ENCODE data around the gene CDV3. TPM values are rescaled to one million over a fixed set of nuclear protein-coding genes. Genes with fewer than 3 reads are reported as not detected.

CDV3 gene
- total RNA-seq, 1 experiment from 2014 or later: 193 TPM

GRCh38 chr3:133572158-133573053, 1.1 kb upstream of the CDV3 start:
- Histone ChIP-seq H3K9me3 (ENCODE audit: insufficient read depth, low read depth) (no peaks in the 10 kb centered on the region), H3K36me3 (ENCODE audit: low read depth) (peaks cover 21% of the 10 kb centered on the region), H3K4me1 (replicated peaks; ENCODE audit: insufficient read depth) (peaks cover 71% of the 10 kb centered on the region), H3K79me2 (ENCODE audit: low read depth) (peaks cover 32% of the 10 kb centered on the region), H2AFZ (0 out of 2 replicates have a peak overlapping the region, but pooled peaks have one; percentile 63), H3K4me2 (peak overlapping the region; percentile 78), H4K20me1 (ENCODE audit: insufficient read depth) (peaks cover 12% of the 10 kb centered on the region; the same call in 1 of the 2 replicates), H3K27ac (peak overlapping the region; percentile 91), H3K9me2 (ENCODE audit: insufficient read depth) (no peaks in the 10 kb centered on the region), H3F3A (ENCODE audit: insufficient read depth, low read depth) (peaks cover 58% of the 10 kb centered on the region), H3K4me3 (peak overlapping the region; percentile 50), H3K27me3 (ENCODE audit: insufficient read depth, low read depth) (no peaks in the 10 kb centered on the region)
- intact Hi-C loops (cut with micrococcal nuclease; ENCODE audit: unreplicated experiment): loop anchor here (1.0 to 10.0 kb wide), 10 partner anchors 35 to 1438 kb away; partner anchors contain the start of genes ANAPC13, CEP63, NPHP3 and SRPRB
- TF ChIP-seq EZH2 (IDR thresholded peaks at IDR 0.05; ENCODE audit: low read depth) (no peak), CTCF (conservative IDR thresholded peaks at IDR 0.05) (no peak)
- DNase-seq: peak in 1 of 2 experiments; percentile 60
- ChIA-PET CTCF (interaction anchor here (1.0 kb wide), 1 partner anchor 84 kb away, joined by 4 read pairs; no protein-coding TSS in a partner anchor), POLR2A (ENCODE audit: unreplicated experiment) (interaction anchor here (0.6 to 1.0 kb wide), 14 partner anchors 8 to 745 kb away, joined by 3 to 20 read pairs (median 5); no protein-coding TSS in a partner anchor)
- TSS peak; percentile 89 for BruUV-seq (replicated peaks)

GRCh38 chr3:133573054-133573628, 345 bp upstream of the CDV3 start:
- H3K4me3 ChIP-seq: peak overlapping the region; percentile 52
- H3K36me3 ChIP-seq (ENCODE audit: low read depth): peaks cover 28% of the 10 kb centered on the region
- intact Hi-C loops (cut with micrococcal nuclease; ENCODE audit: unreplicated experiment): loop anchor here (1.0 to 10.0 kb wide), 10 partner anchors 36 to 1438 kb away; partner anchors contain the start of genes ANAPC13, CEP63, NPHP3 and SRPRB
- H3K4me1 ChIP-seq (replicated peaks; ENCODE audit: insufficient read depth): peaks cover 71% of the 10 kb centered on the region
- peaks cover 20% of the 10 kb centered on the region for H4K20me1 ChIP-seq (ENCODE audit: insufficient read depth)
- H2AFZ ChIP-seq: 0 out of 2 replicates have a peak overlapping the region, but pooled peaks have one; percentile 63
- no peaks in the 10 kb centered on the region for H3K9me3 ChIP-seq (ENCODE audit: insufficient read depth, low read depth)
- peak; percentile 99 to 100 for DNase-seq
- no peaks in the 10 kb centered on the region for H3K9me2 ChIP-seq (ENCODE audit: insufficient read depth)
- H3F3A ChIP-seq (ENCODE audit: insufficient read depth, low read depth): peaks cover 55% of the 10 kb centered on the region
- BruUV-seq (replicated peaks): no TSS peak
- TF ChIP-seq EZH2 (IDR thresholded peaks at IDR 0.05; ENCODE audit: low read depth): no peak
- TF ChIP-seq CTCF (conservative IDR thresholded peaks at IDR 0.05): no peak
- H3K27me3 ChIP-seq (ENCODE audit: insufficient read depth, low read depth): no peaks in the 10 kb centered on the region
- peaks cover 39% of the 10 kb centered on the region for H3K79me2 ChIP-seq (ENCODE audit: low read depth)
- CTCF ChIA-PET: interaction anchor here (0.7 to 1.0 kb wide), 2 partner anchors 84 to 918 kb away, joined by 4 to 6 read pairs; no protein-coding TSS in a partner anchor
- POLR2A ChIA-PET (ENCODE audit: unreplicated experiment): interaction anchor here (0.5 to 1.2 kb wide), 18 partner anchors 9 to 902 kb away, joined by 3 to 14 read pairs (median 4); no protein-coding TSS in a partner anchor
- peak overlapping the region; percentile 91 for H3K27ac ChIP-seq
- H3K4me2 ChIP-seq: peak overlapping the region; percentile 78

Measured in PC-9 (cell line).